Peyer's patch (tissue), 4 donors: ENCODE results near the gene MARVELD3. TPM values are rescaled to one million over a fixed set of nuclear protein-coding genes. Genes with fewer than 3 reads are reported as not detected.
"Not testable (repeated sequence)": the region's sequence is repeated elsewhere in the genome, so short reads cannot be mapped to it uniquely, and the experiment has no call there.

Experiments
- DNase-seq, 3 donors: peaks; one replicate each; pipeline ENCODE4 v3.0.0-alpha.2; 2017 to 2019
- H3K27ac ChIP-seq, 4 donors: fragments of 200-600 bp; sonication (generic); one replicate each; pipeline ENCODE4 v1.5.1; 2016 to 2019
- H3K27me3 ChIP-seq, 2 donors: fragments of 200-600 bp; sonication (generic); one replicate each; pipeline ENCODE4 v1.5.1; 2019
- H3K36me3 ChIP-seq, 3 donors: fragments of 200-600 bp; sonication (generic); one replicate each; pipeline ENCODE4 v1.5.1; 2016 to 2019
- H3K4me1 ChIP-seq, 4 donors: fragments of 200-600 bp; sonication (generic); one replicate each; pipeline ENCODE4 v1.5.1; 2016 to 2019
- H3K4me3 ChIP-seq, 4 donors: fragments of 200-600 bp; sonication (generic); 1 replicate in 3 of 4; 2 replicates in 1 of 4; pipeline ENCODE4 v1.5.1; 2016 to 2019; ENCODE audit warnings: mild to moderate bottlenecking in 1 of 4
- H3K9me3 ChIP-seq, 4 donors: fragments of 200-600 bp; sonication (generic); one replicate each; pipeline ENCODE4 v1.5.1; 2016 to 2019; ENCODE audit warnings: mild to moderate bottlenecking in 1 of 4
- CTCF ChIP-seq, 6 experiments: fragments of 450-650 bp in 4 of 6; fragments of 200-600 bp in 2 of 6; sonication (generic) in 1 of 6; IDR thresholded peaks; one replicate each; pipeline ENCODE4 v1.5.1; 2017 to 2019; ENCODE audit warnings: antibody characterized with exemption in 6 of 6, mild to moderate bottlenecking in 3 of 6, moderate library complexity in 1 of 6
- POLR2A ChIP-seq, 2 donors: fragments of 450-650 bp; IDR thresholded peaks; one replicate each; pipeline ENCODE4 v1.5.1; 2017; ENCODE audit warnings: antibody characterized with exemption in 2 of 2, mild to moderate bottlenecking in 2 of 2, moderate library complexity in 2 of 2
- total RNA-seq, 4 donors: library from RNA; depleted of rRNA; stranded (reverse); fragments of >200 nt; gene quantifications; one replicate each; pipeline ENCODE4 v1.1.0, GENCODE V29; 2016

Gene MARVELD3
- total RNA-seq, 4 donors from 2014 or later, result 66.0 to 167 (median 154) TPM

- no peaks in the 10 kb centered on the region for H3K27me3 ChIP-seq
- H3K4me3 ChIP-seq, result no peak overlapping the region
- no peaks in the 10 kb centered on the region for H3K36me3 ChIP-seq
- H3K27ac ChIP-seq, result no peak overlapping the region
- no peaks in the 10 kb centered on the region for H3K9me3 ChIP-seq
- no peak for TF ChIP-seq CTCF (IDR thresholded peaks at IDR 0.05)
- TF ChIP-seq POLR2A (IDR thresholded peaks at IDR 0.05), result no peak
- no peaks in the 10 kb centered on the region for H3K4me1 ChIP-seq
- DNase-seq, result no peak
These were observed 25.2 kb upstream of the MARVELD3 start for GRCh38 chr16:71600822-71601221.

GRCh38 chr16:71609066-71609465 is 16.9 kb upstream of the MARVELD3 start:
- TF ChIP-seq CTCF (IDR thresholded peaks at IDR 0.05), result no peak
- no peak for TF ChIP-seq POLR2A (IDR thresholded peaks at IDR 0.05)
- no peak overlapping the region for H3K4me3 ChIP-seq
- no peaks in the 10 kb centered on the region for H3K9me3 ChIP-seq
- no peaks in the 10 kb centered on the region for H3K27me3 ChIP-seq
- DNase-seq, result no peak
- no peak overlapping the region for H3K27ac ChIP-seq
- no peaks in the 10 kb centered on the region for H3K36me3 ChIP-seq
- H3K4me1 ChIP-seq, result no peaks in the 10 kb centered on the region

- Histone ChIP-seq H3K27me3 (no peaks in the 10 kb centered on the region), H3K36me3 (no peaks in the 10 kb centered on the region), H3K4me1 (no peaks in the 10 kb centered on the region), H3K9me3 (no peaks in the 10 kb centered on the region), H3K4me3 (no peak overlapping the region), H3K27ac (no peak overlapping the region)
- no peak for DNase-seq
- TF ChIP-seq CTCF (IDR thresholded peaks at IDR 0.05), result no peak
- no peak for TF ChIP-seq POLR2A (IDR thresholded peaks at IDR 0.05)
These were observed 15.5 kb upstream of the MARVELD3 start for GRCh38 chr16:71610447-71610846.

GRCh38 chr16:71610936-71611871 is 14.8 kb upstream of the MARVELD3 start:
- DNase-seq, result peak; percentile 77 to 91 (median 81)
- H3K9me3 ChIP-seq, result no peaks in the 10 kb centered on the region
- H3K4me1 ChIP-seq, result no peaks in the 10 kb centered on the region
- H3K4me3 ChIP-seq, result no peak overlapping the region
- TF ChIP-seq POLR2A (IDR thresholded peaks at IDR 0.05) (no peak), CTCF (IDR thresholded peaks at IDR 0.05) (peak; percentile 59 to 93 (median 87))
- no peaks in the 10 kb centered on the region for H3K36me3 ChIP-seq
- no peak overlapping the region for H3K27ac ChIP-seq
- H3K27me3 ChIP-seq, result no peaks in the 10 kb centered on the region

- H3K9me3 ChIP-seq, H3K27me3 ChIP-seq, DNase-seq, H3K4me1 ChIP-seq, H3K36me3 ChIP-seq, H3K4me3 ChIP-seq, H3K27ac ChIP-seq: not testable (repeated sequence)
These were observed 11.0 kb upstream of the MARVELD3 start for GRCh38 chr16:71614956-71615355.

- no peak for TF ChIP-seq POLR2A (IDR thresholded peaks at IDR 0.05)
- no peak for TF ChIP-seq CTCF (IDR thresholded peaks at IDR 0.05)
- no peak overlapping the region for H3K4me3 ChIP-seq
- no peaks in the 10 kb centered on the region for H3K9me3 ChIP-seq
- no peaks in the 10 kb centered on the region for H3K27me3 ChIP-seq
- H3K4me1 ChIP-seq, result no peaks in the 10 kb centered on the region
- H3K36me3 ChIP-seq, result no peaks in the 10 kb centered on the region
- no peak for DNase-seq
- no peak overlapping the region for H3K27ac ChIP-seq
These were observed 7.6 kb upstream of the MARVELD3 start for GRCh38 chr16:71618429-71618828.
